ENCODE measurements around the gene MGAT5B. TPM values are rescaled to one million over a fixed set of nuclear protein-coding genes. Genes with fewer than 3 reads are reported as not detected.
A peak's percentile ranks its signal among the peaks of the same experiment; 100 is the strongest.

MGAT5B gene
- total and polyA plus RNA-seq, 10 of the 15 experiments (the other 5 are each of a cell fraction or from before 2014, with no cell fraction given), result 0.13 TPM; not detected in 9

DNA sequence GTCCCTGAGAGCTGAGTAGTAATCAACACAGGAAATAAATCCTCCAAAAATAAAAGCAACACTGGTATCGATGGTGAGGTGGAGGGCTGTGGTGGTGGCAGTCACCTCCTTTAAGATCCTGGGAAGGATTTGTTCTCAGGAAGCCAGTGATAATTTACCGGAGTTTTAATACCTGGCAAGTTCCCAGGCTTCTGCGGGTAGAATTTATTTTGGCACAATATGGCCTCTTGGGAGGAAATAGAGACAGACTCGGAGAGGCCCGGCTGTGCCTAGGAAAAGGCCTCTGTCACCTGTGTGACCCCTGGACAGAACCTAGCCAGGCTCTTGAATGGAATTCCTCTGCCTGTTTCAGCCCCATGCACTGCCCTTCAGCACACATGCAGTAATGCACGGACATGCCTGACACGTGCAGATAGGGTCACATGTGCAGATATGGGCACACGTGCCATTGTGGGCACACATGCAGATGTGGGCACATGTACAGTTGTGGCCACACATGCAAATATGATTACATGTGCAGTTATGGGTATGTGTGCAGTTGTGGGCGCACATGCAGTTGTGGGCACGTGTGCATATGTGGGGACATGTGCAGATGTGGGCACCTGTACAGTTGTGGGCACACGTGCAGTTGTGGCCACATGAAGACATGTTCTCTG lies 33.5 kb downstream of the MGAT5B start:
- intact Hi-C loops (cut with micrococcal nuclease; ENCODE audit: unreplicated experiment), result no loop called here
- no TSS peak for BruUV-seq (replicated peaks)
- Histone ChIP-seq H3K79me2 (ENCODE audit: control insufficient read depth, insufficient read depth, low read length) (no peaks in the 10 kb centered on the region), H2AFZ (ENCODE audit: control insufficient read depth, low read depth, low read length) (no peak overlapping the region), H3K4me3 (no peak overlapping the region), H3K9me3 (replicated peaks; ENCODE audit: control insufficient read depth, insufficient read depth, low read length) (no peaks in the 10 kb centered on the region), H4K20me1 (ENCODE audit: control insufficient read depth, insufficient read depth) (no peaks in the 10 kb centered on the region), H3K9ac (ENCODE audit: control insufficient read depth, insufficient read depth, low read length) (no peak overlapping the region), H3K36me3 (ENCODE audit: control insufficient read depth in 2 of 2, insufficient read depth in 2 of 2, low read length in 1 of 2) (no peaks in the 10 kb centered on the region), H3K4me2 (ENCODE audit: control insufficient read depth, insufficient read depth) (no peak overlapping the region), H3K27ac (ENCODE audit: control insufficient read depth, insufficient read depth) (no peak overlapping the region), H3K27me3 (replicated peaks in 1 of 2; ENCODE audit: control insufficient read depth in 2 of 2, insufficient read depth in 2 of 2, low read length in 1 of 2) (no peaks in the 10 kb centered on the region; a peak in 1 of 4 replicates), H3K4me1 (ENCODE audit: control insufficient read depth, insufficient read depth, low read length) (no peaks in the 10 kb centered on the region)
- in situ Hi-C loops (cut with MboI), result no loop called here
- WGBS (ENCODE audit: insufficient coverage, insufficient replicate concordance, low lambda C conversion rate, missing lambda C conversion rate), result 24% methylated on average over 11 of the region's 11 CpGs
- ChIA-PET POLR2A (no interaction called here), RAD21 (ENCODE audit: unreplicated experiment) (no interaction called here), SMC1A (ENCODE audit: uncharacterized antibody, unreplicated experiment) (no interaction called here), CTCF (interaction anchor here (1.1 kb wide), 1 partner anchor 264 kb away, joined by 3 read pairs; no protein-coding TSS in a partner anchor)
- TF ChIP-seq BHLHE40 (IDR thresholded peaks at IDR 0.05; ENCODE audit: borderline replicate concordance in 1 of 2, low read depth in 2 of 2, low read length in 1 of 2) (peak in 1 of 2 experiments; percentile 51; a peak in 1 of 4 replicates), ESRRA (IDR thresholded peaks at IDR 0.05; ENCODE audit: low read length) (no peak), ZBTB11 (CRISPR knock-in tag; IDR thresholded peaks at IDR 0.05) (no peak), BCL11A (IDR thresholded peaks at IDR 0.05; ENCODE audit: low read depth, low read length) (no peak)
- DNase-seq (ENCODE audit: low read depth, low spot score) (no peak), FAIRE-seq (no peak), ATAC-seq (no peak)
